LNCAP (cell line): ENCODE results near the gene ZFHX3.

Source experiments
- TF ChIP-seq, protein P1 (sequence below): fragments of 450-650 bp; IDR thresholded peaks from 2 replicates; pipeline ENCODE4 v1.5.1; 2017; ENCODE audit warnings: mild to moderate bottlenecking

Gene ZFHX3

DNA sequence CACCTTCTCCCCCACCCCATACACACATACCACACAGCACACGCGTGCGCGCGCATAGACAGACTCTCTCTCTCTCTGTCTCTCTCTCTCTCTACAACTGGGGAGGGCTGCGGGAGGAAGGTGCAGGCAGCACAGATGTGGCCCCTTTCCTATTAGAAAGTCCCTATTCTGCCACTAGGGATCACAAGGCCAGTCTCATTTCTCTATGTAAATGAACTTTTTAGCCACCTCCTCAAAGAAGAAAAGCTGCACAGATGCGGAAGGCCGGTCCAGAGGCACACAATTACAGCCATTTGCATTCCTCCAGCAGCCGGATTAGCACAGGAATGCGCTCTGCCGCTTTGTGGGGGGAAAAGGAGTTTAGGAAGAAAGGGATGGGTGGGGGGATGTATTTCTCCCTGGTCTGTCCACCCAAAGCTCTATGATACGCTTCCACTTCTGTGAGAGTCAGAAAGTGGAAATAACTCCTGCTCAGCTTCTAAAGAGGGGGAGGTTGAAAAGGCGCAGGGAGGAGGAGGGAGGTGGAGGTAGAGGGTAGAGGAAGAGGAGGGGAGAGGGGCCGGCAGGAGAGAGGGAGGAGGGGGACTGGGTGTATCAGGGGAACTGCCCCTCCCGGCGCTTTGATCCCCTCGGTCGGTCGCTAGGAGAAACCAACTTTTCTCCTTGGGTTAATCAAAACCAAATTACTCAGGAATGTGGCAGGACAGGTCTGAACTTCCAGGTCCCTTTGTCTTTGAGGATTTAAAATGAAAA is 11.7 kb downstream of the ZFHX3 start:
- TF ChIP-seq, protein P1, sequence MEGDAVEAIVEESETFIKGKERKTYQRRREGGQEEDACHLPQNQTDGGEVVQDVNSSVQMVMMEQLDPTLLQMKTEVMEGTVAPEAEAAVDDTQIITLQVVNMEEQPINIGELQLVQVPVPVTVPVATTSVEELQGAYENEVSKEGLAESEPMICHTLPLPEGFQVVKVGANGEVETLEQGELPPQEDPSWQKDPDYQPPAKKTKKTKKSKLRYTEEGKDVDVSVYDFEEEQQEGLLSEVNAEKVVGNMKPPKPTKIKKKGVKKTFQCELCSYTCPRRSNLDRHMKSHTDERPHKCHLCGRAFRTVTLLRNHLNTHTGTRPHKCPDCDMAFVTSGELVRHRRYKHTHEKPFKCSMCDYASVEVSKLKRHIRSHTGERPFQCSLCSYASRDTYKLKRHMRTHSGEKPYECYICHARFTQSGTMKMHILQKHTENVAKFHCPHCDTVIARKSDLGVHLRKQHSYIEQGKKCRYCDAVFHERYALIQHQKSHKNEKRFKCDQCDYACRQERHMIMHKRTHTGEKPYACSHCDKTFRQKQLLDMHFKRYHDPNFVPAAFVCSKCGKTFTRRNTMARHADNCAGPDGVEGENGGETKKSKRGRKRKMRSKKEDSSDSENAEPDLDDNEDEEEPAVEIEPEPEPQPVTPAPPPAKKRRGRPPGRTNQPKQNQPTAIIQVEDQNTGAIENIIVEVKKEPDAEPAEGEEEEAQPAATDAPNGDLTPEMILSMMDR: no peak

DNA sequence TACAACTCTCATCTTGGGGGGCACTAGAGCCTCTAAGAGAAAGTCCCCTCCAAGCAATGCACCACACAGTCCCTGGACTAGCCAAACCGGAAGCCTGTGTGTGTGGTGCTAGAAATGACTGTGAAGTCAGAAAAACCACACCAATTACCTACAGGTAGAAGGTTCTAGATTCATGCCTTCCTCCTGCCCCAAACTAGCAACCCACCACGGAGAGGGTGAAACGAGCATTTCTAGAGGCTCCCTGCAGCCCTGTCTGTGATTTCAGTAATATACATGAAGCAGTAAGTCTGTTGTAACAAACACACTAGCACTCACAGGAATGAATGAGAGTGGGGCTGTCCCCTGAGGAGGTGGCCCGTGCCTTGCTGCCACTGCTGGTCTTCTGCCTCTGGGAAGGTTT is 13.6 kb downstream of the ZFHX3 start:
- TF ChIP-seq, protein P1: no peak

DNA sequence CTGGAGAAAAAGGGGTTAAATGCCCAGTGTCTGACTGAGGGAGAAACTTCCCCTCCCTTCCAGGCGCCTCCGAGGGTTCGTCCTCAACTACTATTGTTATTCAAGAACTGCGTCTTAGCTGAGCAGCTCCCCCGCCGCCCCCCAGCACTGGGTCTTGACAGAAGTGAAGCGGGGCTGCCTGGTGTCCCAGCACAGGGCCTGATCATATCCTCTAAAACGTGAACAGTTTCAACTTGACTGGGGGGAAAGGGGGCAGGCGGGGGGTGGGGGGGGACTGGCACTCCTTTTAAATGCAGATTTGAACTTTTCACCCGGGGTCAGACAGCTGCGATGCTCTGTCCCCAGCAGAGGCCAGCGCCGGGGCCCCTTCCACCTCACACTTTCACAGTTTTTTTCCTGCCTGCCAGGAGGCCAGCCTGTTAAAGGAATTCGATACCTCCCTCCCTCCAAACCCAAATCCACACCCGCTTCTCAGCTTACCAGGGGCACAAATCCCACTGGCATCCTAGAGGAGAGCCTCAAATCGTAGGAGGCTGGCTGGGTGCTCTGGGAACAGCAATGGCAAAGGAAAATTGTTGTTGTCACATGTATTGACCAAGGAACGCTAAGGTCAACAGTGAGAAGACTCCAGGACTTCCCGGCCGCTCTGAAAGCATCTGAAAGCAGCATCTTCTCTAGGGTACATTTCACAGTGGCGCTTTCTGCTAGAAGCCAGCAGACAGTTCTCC is 14.5 kb downstream of the ZFHX3 start:
- TF ChIP-seq, protein P1: no peak

DNA sequence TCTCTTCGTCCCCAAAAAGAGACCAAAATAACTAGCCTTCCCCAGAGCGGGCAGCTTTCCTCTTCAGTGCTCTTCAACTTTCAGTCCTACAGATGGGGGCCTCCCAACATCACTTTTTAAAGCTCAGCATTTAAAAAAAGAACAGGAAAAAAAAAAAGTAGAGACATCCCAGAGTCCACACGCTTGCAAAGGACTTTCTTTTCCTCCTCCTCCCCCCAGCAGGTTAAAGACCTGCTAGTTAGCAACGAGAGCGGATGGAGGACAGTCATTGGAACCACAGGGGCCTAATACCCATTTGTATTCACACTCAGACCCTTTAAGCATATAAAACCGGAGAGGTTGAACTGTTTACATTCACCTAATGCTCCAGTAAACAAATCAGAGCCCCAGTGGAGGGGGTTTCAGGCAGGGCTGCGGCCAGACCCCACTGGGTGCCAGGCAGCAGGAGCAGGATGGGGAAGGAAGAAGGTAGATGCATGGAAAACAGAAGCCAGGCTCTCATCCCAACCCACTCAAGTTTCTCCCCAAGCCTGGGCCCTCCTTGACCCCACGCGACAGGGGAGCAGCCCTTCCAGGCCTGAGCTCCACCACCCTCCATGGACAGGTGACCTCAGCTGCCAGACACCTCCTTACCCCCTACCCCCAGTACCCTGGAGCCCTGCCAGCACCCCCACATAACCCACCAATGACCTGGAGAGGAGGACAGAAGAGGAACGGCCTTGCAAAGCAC is 15.2 kb downstream of the ZFHX3 start:
- TF ChIP-seq, protein P1: no peak

DNA sequence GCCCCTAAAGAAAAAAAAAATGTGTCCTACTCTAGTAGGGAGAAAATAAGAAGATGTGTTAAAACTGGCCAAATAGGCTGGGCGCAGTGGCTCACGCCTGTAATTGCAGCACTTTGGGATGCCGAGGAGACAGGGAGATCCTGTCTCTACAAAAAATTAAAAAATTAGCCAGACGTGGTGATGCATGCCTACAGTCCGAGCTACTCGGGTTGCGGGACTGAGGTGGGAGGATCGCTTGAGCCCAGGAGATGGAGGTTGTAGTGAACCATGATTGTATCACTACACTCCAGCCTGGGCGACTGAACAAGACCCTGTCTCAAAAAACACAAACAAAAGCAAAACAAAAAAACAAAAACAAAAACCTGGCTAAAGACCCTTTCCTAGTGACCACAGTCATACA is 15.9 kb downstream of the ZFHX3 start:
- TF ChIP-seq, protein P1: no peak

DNA sequence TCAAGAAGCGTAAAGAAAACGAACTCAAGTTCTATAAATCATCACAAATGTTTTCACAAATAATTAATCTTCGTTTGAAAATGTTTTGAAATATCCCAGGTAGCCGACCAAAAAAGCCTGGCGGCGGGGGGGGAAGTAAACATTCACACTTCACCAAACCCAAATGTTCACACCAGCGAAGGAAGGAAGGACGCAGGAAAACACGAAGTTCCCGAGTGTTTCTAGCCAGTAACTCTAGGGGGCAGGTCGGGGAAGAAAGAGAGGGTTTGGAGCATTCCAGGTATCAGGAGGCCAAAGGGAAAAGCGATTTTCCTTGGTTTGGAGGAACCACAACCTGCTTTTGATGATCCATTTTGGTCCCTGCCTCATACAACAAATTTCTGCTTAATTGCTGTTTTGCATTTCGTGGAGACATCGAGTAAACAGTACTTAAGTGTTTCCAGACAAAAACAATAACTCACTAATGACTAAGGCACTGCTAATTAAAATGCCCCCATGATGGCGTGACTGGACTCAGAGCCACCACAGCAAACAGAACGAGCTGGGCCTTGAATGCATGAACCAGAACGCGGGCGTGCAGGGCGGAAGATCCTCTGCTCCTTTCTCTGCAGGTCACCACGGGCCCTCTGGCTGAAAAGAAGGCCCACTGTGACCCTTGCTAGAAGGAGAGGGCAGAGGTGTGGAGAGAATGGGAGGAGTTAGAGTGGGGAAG is 16.6 kb downstream of the ZFHX3 start:
- TF ChIP-seq, protein P1: no peak

DNA sequence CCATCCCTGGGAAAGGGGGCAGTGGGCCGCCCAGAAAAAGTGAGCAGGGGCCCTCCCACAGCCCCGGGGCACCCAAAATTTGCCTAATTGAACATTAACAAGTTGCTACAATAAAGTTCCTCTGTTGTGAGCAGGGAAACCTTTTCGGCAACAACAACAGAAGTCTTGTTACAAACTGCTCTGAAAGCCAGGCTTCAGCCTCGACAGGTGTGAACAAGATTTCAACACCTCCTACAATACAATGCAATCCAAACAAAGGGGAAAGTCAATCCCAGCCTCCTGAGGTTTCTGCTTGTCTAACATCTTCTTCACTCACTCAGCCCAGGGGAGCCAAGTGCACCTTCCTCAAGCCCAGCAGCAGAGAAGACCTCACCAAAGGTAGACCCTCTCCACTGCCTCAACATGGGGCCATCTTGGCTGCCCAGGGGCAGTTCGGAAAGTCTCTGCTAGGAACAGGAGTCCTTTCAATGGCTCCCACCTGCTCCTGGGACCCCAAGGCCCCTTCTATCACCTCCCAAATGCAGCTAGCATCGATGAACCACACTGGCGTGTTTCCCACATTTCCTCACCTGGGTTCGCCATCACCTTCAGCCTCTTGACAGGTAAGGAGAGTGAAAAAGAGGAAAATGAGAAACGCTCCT is 19.1 kb downstream of the ZFHX3 start:
- TF ChIP-seq, protein P1: no peak
